ENCODE data around the gene ACAP2.
A peak's percentile ranks its signal among the peaks of the same experiment; 100 is the strongest.
"Not testable (repeated sequence)": the region's sequence is repeated elsewhere in the genome, so short reads cannot be mapped to it uniquely, and the experiment has no call there.

The ACAP2 gene

GRCh38 chr3:195441992-195442572, 738 bp downstream of the ACAP2 start:
- DNase-seq (ENCODE audit: low read depth) = peak; percentile 31

- DNase-seq (ENCODE audit: low read depth) = peak; percentile 14
Observed at GRCh38 chr3:195441476-195441991, 1.3 kb downstream of the ACAP2 start.

GRCh38 chr3:195441051-195441450, 1.8 kb downstream of the ACAP2 start:
- DNase-seq (ENCODE audit: low read depth) = peak; percentile 12

GRCh38 chr3:195440379-195440778, 2.4 kb downstream of the ACAP2 start:
- DNase-seq (ENCODE audit: low read depth) = no peak

- DNase-seq (ENCODE audit: low read depth) = no peak
Observed at GRCh38 chr3:195438371-195438770, 4.4 kb downstream of the ACAP2 start.

- no peak for DNase-seq (ENCODE audit: low read depth)
Observed at GRCh38 chr3:195425849-195426248, 17.0 kb downstream of the ACAP2 start.

GRCh38 chr3:195423818-195424217, 19.0 kb downstream of the ACAP2 start:
- no peak for DNase-seq (ENCODE audit: low read depth)

- peak; percentile 32 for DNase-seq (ENCODE audit: low read depth)
Observed at GRCh38 chr3:195421400-195421799, 21.4 kb downstream of the ACAP2 start.

GRCh38 chr3:195416795-195417194, 26.0 kb downstream of the ACAP2 start:
- DNase-seq (ENCODE audit: low read depth) = no peak

- peak; percentile 56 for DNase-seq (ENCODE audit: low read depth)
Observed at GRCh38 chr3:195411836-195412235, 31.0 kb downstream of the ACAP2 start.

GRCh38 chr3:195410546-195410945, 32.3 kb downstream of the ACAP2 start:
- no peak for DNase-seq (ENCODE audit: low read depth)

- no peak for DNase-seq (ENCODE audit: low read depth)
Observed at GRCh38 chr3:195407531-195408409, 35.0 kb downstream of the ACAP2 start.

- DNase-seq (ENCODE audit: low read depth) = peak; percentile 8
Observed at GRCh38 chr3:195405651-195406050, 37.2 kb downstream of the ACAP2 start.

- DNase-seq (ENCODE audit: low read depth) = peak; percentile 48
Observed at GRCh38 chr3:195403841-195404408, 38.9 kb downstream of the ACAP2 start.

- no peak for DNase-seq (ENCODE audit: low read depth)
Observed at GRCh38 chr3:195403244-195403643, 39.6 kb downstream of the ACAP2 start.

GRCh38 chr3:195401943-195402342, 40.9 kb downstream of the ACAP2 start:
- DNase-seq (ENCODE audit: low read depth) = peak; percentile 25

- not testable (repeated sequence) for DNase-seq (ENCODE audit: low read depth)
Observed at GRCh38 chr3:195398460-195398859, 44.4 kb downstream of the ACAP2 start.

GRCh38 chr3:195397524-195397923, 45.3 kb downstream of the ACAP2 start:
- DNase-seq (ENCODE audit: low read depth) = no peak

- DNase-seq (ENCODE audit: low read depth) = no peak
Observed at GRCh38 chr3:195395208-195395816, 47.5 kb downstream of the ACAP2 start.

GRCh38 chr3:195394700-195395099, 48.1 kb downstream of the ACAP2 start:
- DNase-seq (ENCODE audit: low read depth) = peak; percentile 66

GRCh38 chr3:195394024-195394423, 48.8 kb downstream of the ACAP2 start:
- no peak for DNase-seq (ENCODE audit: low read depth)

- no peak for DNase-seq (ENCODE audit: low read depth)
Observed at GRCh38 chr3:195388380-195388779, 54.4 kb downstream of the ACAP2 start.

Measured in iris pigment epithelial cell (primary cell).